Smooth muscle cell (in vitro differentiated cells): ENCODE data around the gene AHNAK2. TPM values are rescaled to one million over a fixed set of nuclear protein-coding genes. Genes with fewer than 3 reads are reported as not detected.
"Not testable (repeated sequence)": the region's sequence is repeated elsewhere in the genome, so short reads cannot be mapped to it uniquely, and the experiment has no call there.

Experiments
- DNase-seq: peaks from one replicate; lab custom pipeline; 2025; ENCODE audit not compliant: unreplicated experiment; lab: John Stamatoyannopoulos, UW
- H2AFZ ChIP-seq: fragments of 200-600 bp; sonication (generic); 2 replicates; pipeline ENCODE4 v1.6.0; 2016; ENCODE audit warnings: antibody characterized with exemption, low read depth, mild to moderate bottlenecking
- H3F3A ChIP-seq: fragments of 200-600 bp; sonication (generic); 2 replicates; pipeline ENCODE4 v1.6.0; 2017; ENCODE audit warnings: antibody characterized with exemption, low read depth
- H3K27ac ChIP-seq: fragments of 200-600 bp; sonication (generic); 2 replicates; pipeline ENCODE4 v1.5.1; 2016; ENCODE audit warnings: low read depth, mild to moderate bottlenecking
- H3K27me3 ChIP-seq: fragments of 200-600 bp; sonication (generic); 2 replicates; pipeline ENCODE4 v1.6.1; 2016; ENCODE audit warnings: low read depth, mild to moderate bottlenecking
- H3K36me3 ChIP-seq: fragments of 200-600 bp; sonication (generic); 2 replicates; pipeline ENCODE4 v1.5.1; 2016; ENCODE audit warnings: low read depth
- H3K4me1 ChIP-seq: fragments of 200-600 bp; sonication (generic); 2 replicates; pipeline ENCODE4 v1.5.1; 2016; ENCODE audit warnings: low read depth
- H3K4me2 ChIP-seq: fragments of 200-600 bp; sonication (generic); 2 replicates; pipeline ENCODE4 v1.6.0; 2016; ENCODE audit warnings: mild to moderate bottlenecking
- H3K4me3 ChIP-seq: fragments of 200-600 bp; sonication (generic); 2 replicates; pipeline ENCODE4 v1.5.1; 2016; ENCODE audit warnings: mild to moderate bottlenecking
- H3K79me2 ChIP-seq: fragments of 200-600 bp; sonication (generic); 2 replicates; pipeline ENCODE4 v1.6.0; 2016; ENCODE audit warnings: low read depth, mild to moderate bottlenecking
- H3K9ac ChIP-seq: fragments of 200-600 bp; sonication (generic); 2 replicates; pipeline ENCODE4 v1.6.0; 2016; ENCODE audit warnings: low read depth
- H3K9me3 ChIP-seq: fragments of 200-600 bp; sonication (generic); replicated peaks from 2 replicates; pipeline ENCODE4 v1.5.1; 2016; ENCODE audit warnings: low read depth
- H4K20me1 ChIP-seq: fragments of 200-600 bp; sonication (generic); 2 replicates; pipeline ENCODE4 v1.6.0; 2016; ENCODE audit warnings: low read depth
- WGBS: methylation state at CpG from one replicate; pipeline ENCODE4 v1.1.7; 2016; ENCODE audit warnings: low lambda C conversion rate; 5-methylcytosine and 5-hydroxymethylcytosine counted together
- polyA plus RNA-seq: library from polyadenylated mRNA; unstranded; fragments of >200 nt; fragmentation: Nextera tagmentation; extraction: Ambion mirVana; gene quantifications from 2 replicates; pipeline ENCODE4 v1.2.1, GENCODE V29; 2016
- total RNA-seq: library from RNA; depleted of rRNA; stranded (reverse); fragments of >200 nt; gene quantifications from 2 replicates; pipeline ENCODE4 v1.2.3, GENCODE V29; 2014
- TF ChIP-seq, protein P1 (sequence below): fragments of 200-600 bp; sonication (generic); IDR thresholded peaks from 2 replicates; pipeline ENCODE4 v1.5.1; 2017; ENCODE audit warnings: borderline replicate concordance, mild to moderate bottlenecking, antibody characterized with exemption; ENCODE audit not compliant: insufficient read depth, poor library complexity, severe bottlenecking

Gene AHNAK2
- total and polyA plus RNA-seq, 2 experiments from 2014 or later = 10.3 to 53.8 TPM

DNA sequence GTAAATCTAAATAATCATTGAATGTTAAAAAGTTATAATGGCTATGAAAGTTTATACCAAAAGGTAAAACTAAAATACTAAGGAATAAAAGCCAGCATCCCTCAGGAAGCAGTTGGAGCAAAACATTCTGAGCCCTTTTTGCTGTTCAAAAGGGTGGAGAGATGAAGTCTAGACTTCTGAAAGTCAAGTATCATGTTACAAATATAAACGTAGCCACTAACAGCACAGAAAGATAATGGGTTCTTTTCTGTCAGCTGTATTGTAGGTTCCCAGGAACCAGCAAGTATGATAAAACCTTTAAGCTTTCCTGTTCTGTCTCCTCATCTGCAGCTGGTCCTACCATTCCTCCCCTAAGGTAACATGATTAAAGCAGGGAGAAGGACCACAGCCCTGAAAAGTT is 69.9 kb downstream of the AHNAK2 start:
- Histone ChIP-seq H3K27me3 (peaks cover 25% of the 10 kb centered on the region), H2AFZ (no peak overlapping the region), H3K9ac (no peak overlapping the region), H3K36me3 (no peaks in the 10 kb centered on the region), H3K27ac (no peak overlapping the region), H3K9me3 (no peaks in the 10 kb centered on the region), H3K79me2 (no peaks in the 10 kb centered on the region), H3K4me1 (no peaks in the 10 kb centered on the region), H3F3A (no peaks in the 10 kb centered on the region), H4K20me1 (no peaks in the 10 kb centered on the region), H3K4me3 (no peak overlapping the region), H3K4me2 (no peak overlapping the region)
- DNase-seq = no peak
- TF ChIP-seq, protein P1, sequence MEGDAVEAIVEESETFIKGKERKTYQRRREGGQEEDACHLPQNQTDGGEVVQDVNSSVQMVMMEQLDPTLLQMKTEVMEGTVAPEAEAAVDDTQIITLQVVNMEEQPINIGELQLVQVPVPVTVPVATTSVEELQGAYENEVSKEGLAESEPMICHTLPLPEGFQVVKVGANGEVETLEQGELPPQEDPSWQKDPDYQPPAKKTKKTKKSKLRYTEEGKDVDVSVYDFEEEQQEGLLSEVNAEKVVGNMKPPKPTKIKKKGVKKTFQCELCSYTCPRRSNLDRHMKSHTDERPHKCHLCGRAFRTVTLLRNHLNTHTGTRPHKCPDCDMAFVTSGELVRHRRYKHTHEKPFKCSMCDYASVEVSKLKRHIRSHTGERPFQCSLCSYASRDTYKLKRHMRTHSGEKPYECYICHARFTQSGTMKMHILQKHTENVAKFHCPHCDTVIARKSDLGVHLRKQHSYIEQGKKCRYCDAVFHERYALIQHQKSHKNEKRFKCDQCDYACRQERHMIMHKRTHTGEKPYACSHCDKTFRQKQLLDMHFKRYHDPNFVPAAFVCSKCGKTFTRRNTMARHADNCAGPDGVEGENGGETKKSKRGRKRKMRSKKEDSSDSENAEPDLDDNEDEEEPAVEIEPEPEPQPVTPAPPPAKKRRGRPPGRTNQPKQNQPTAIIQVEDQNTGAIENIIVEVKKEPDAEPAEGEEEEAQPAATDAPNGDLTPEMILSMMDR = no peak
- 17% methylated on average over 1 of the region's 1 CpG for WGBS

DNA sequence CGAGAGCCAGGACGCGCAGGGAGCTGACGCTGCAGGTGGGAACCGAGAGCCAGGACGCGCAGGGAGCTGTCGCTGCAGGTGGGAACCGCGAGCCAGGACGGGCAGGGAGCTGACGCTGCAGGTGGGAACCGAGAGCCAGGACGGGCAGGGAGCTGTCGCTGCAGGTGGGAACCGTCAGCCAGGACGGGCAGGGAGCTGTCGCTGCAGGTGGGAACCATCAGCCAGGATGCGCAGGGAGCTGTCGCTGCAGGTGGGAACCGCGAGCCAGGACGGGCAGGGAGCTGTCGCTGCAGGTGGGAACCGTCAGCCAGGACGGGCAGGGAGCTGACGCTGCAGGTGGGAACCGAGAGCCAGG is 72.6 kb downstream of the AHNAK2 start:
- WGBS = 83% methylated on average over 27 of the region's 28 CpGs
- not testable (repeated sequence) for H2AFZ ChIP-seq, DNase-seq, H3K4me3 ChIP-seq, H3K36me3 ChIP-seq, H4K20me1 ChIP-seq, H3K9ac ChIP-seq, H3K79me2 ChIP-seq, H3K9me3 ChIP-seq, H3F3A ChIP-seq, H3K4me2 ChIP-seq, H3K27ac ChIP-seq, H3K4me1 ChIP-seq
- peaks cover 25% of the 10 kb centered on the region for H3K27me3 ChIP-seq

DNA sequence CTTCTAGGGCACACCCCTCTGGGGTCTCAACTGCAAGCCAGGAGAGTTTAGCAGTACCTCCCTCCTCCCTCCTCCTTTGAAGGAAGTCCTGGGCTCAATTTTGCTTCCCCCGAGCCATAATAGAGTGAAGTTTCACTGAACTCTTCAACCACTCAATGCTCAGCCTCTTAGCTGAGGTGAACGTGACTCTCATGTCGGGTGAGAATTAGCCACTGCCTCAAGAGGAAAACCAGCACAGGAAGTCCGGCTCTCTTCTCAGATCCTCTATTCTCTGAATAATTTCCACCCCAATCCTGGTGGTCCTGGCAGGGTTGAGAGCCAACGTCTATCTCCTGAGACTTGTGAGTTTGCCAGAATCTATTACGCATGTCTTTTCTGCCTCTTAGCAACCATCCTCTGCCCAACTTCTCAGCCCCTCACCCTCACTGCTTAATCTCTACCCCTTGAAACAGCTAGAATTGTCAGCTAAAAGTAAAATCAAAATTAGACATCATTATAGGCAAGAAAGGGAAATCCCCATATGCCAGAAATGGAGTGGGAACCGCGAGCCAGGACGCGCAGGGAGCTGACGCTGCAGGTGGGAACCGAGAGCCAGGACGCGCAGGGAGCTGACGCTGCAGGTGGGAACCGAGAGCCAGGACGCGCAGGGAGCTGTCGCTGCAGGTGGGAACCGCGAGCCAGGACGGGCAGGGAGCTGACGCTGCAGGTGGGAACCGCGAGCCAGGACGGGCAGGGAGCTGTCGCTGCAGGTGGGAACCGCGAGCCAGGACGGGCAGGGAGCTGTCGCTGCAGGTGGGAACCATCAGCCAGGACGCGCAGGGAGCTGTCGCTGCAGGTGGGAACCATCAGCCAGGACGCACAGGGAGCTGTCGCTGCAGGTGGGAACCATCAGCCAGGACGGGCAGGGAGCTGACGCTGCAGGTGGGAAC is 73.3 kb downstream of the AHNAK2 start:
- H3K4me2 ChIP-seq, DNase-seq, H3K9me3 ChIP-seq, H3K79me2 ChIP-seq, H3K9ac ChIP-seq, H3K4me1 ChIP-seq, H3K4me3 ChIP-seq, H4K20me1 ChIP-seq, H3K36me3 ChIP-seq, H2AFZ ChIP-seq, H3K27ac ChIP-seq, H3F3A ChIP-seq: not testable (repeated sequence)
- H3K27me3 ChIP-seq = peaks cover 25% of the 10 kb centered on the region
- 71% methylated on average over 38 of the region's 38 CpGs for WGBS

DNA sequence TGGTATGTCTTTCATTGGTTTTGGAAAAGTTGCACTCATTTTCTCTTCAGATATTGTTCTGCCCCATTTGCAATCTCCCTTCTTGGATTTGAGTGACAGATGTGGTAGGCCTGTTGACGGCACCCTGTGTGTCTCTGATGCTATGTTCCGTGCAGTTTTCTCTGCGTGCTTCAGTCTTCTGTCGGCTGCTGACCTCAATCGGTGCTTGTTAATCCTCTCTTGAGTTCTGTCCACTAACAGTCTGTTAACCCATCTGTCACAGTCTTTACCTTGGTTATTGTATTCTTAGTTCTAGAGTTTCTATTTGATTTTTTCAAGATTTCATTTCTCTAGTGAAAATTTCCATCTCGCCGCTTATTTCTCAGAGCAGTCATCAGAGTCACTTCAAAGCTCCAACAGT is 74.2 kb downstream of the AHNAK2 start:
- Histone ChIP-seq H4K20me1 (no peaks in the 10 kb centered on the region), H3K9ac (no peak overlapping the region), H3F3A (no peaks in the 10 kb centered on the region), H3K27ac (no peak overlapping the region), H3K9me3 (no peaks in the 10 kb centered on the region), H3K4me2 (no peak overlapping the region), H3K36me3 (no peaks in the 10 kb centered on the region), H3K79me2 (no peaks in the 10 kb centered on the region), H2AFZ (no peak overlapping the region), H3K4me3 (no peak overlapping the region), H3K4me1 (no peaks in the 10 kb centered on the region), H3K27me3 (peaks cover 25% of the 10 kb centered on the region)
- 91% methylated on average over 7 of the region's 7 CpGs for WGBS
- TF ChIP-seq, protein P1 = no peak
- no peak for DNase-seq
